Fibroblast of lung (primary cell): ENCODE data around the gene SLC2A5.

Experiments used
- EZH2 ChIP-seq: IDR thresholded peaks from 2 replicates; pipeline ENCODE4 v1.5.1; 2012; ENCODE audit warnings: low read length, control low read depth, mild to moderate bottlenecking; ENCODE audit errors: missing control alignments
- TF ChIP-seq, protein P1 (sequence below), 2 donors: IDR thresholded peaks in 1 of 2; conservative IDR thresholded peaks in 1 of 2; 1 replicate in 1 of 2; 2 replicates in 1 of 2; pipeline ENCODE4 v1.5.1; 2011 to 2012; ENCODE audit warnings: low read length in 2 of 2, control low read depth in 1 of 2, inconsistent platforms in 1 of 2, low read depth in 1 of 2, mild to moderate bottlenecking in 1 of 2

- TF ChIP-seq, protein P1, sequence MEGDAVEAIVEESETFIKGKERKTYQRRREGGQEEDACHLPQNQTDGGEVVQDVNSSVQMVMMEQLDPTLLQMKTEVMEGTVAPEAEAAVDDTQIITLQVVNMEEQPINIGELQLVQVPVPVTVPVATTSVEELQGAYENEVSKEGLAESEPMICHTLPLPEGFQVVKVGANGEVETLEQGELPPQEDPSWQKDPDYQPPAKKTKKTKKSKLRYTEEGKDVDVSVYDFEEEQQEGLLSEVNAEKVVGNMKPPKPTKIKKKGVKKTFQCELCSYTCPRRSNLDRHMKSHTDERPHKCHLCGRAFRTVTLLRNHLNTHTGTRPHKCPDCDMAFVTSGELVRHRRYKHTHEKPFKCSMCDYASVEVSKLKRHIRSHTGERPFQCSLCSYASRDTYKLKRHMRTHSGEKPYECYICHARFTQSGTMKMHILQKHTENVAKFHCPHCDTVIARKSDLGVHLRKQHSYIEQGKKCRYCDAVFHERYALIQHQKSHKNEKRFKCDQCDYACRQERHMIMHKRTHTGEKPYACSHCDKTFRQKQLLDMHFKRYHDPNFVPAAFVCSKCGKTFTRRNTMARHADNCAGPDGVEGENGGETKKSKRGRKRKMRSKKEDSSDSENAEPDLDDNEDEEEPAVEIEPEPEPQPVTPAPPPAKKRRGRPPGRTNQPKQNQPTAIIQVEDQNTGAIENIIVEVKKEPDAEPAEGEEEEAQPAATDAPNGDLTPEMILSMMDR (conservative IDR thresholded peaks at IDR 0.05 in 1 of 2, IDR thresholded peaks at IDR 0.05 in 1 of 2; ENCODE audit: low read depth in 1 of 2, low read length in 2 of 2): no peak
- TF ChIP-seq EZH2: no peak
These were observed 12.0 kb upstream of the SLC2A5 start for GRCh38 chr1:9081473-9081872.
